ENCODE data around the gene UBXN6. TPM values are rescaled to one million over a fixed set of nuclear protein-coding genes. Genes with fewer than 3 reads are reported as not detected.

Gene UBXN6
- polyA plus RNA-seq, 2 of the 4 experiments (the other 2 are of a cell fraction): 23.0 to 31.6 TPM

- TF ChIP-seq REST (IDR thresholded peaks at IDR 0.05) (peak; percentile 100), RFX5 (IDR thresholded peaks at IDR 0.05) (0 out of 2 replicates have a peak, but pooled peaks have one; percentile 35), CEBPB (IDR thresholded peaks at IDR 0.05) (peak in 1 of 2 experiments; percentile 75; a peak in 3 of 4 replicates), JUN (IDR thresholded peaks at IDR 0.05) (peak in 1 of 2 experiments; percentile 51; a peak in 2 of 5 replicates), CTCF (IDR thresholded peaks at IDR 0.05) (no peak), BCL3 (IDR thresholded peaks at IDR 0.05) (0 out of 3 replicates have a peak, but pooled peaks have one; percentile 35), CHD2 (IDR thresholded peaks at IDR 0.05; ENCODE audit: low read length, partially characterized antibody) (peak; percentile 99)
These were observed 55.2 kb downstream of the UBXN6 start, which contains the start of gene CHAF1A (continued) for GRCh38 chr19:4402171-4403004.

GRCh38 chr19:4401769-4402170 is 55.8 kb downstream of the UBXN6 start:
- 8% methylated on average over 8 of the region's 8 CpGs for WGBS (ENCODE audit: missing lambda C conversion rate)
- CTCF ChIA-PET: interaction anchor here (1.0 to 3.0 kb wide), 7 partner anchors 15 to 49 kb away, joined by 3 to 51 read pairs (median 26); no protein-coding TSS in a partner anchor

More at GRCh38 chr19:4401769-4402170, 55.8 kb downstream of the UBXN6 start:
- ATAC-seq (no peak), FAIRE-seq (no peak), DNase-seq (ENCODE audit: low read depth in 1 of 2, low spot score in 1 of 2) (no peak)
- TF ChIP-seq SMC3 (IDR thresholded peaks at IDR 0.05): no peak
- no peak for TF ChIP-seq CHD4 (IDR thresholded peaks at IDR 0.05; ENCODE audit: borderline replicate concordance)
- TF ChIP-seq MAX (IDR thresholded peaks at IDR 0.05): no peak
- no peak for TF ChIP-seq FOSB (CRISPR knock-in tag; IDR thresholded peaks at IDR 0.05)
- TF ChIP-seq HES2 (IDR thresholded peaks at IDR 0.05): no peak
- TF ChIP-seq ESRRA (IDR thresholded peaks at IDR 0.05; ENCODE audit: borderline replicate concordance, low read length): no peak
- TF ChIP-seq HEYL (CRISPR knock-in tag; IDR thresholded peaks at IDR 0.05): no peak
- TF ChIP-seq PHF8 (IDR thresholded peaks at IDR 0.05; ENCODE audit: borderline replicate concordance, low read depth): no peak
- TF ChIP-seq ATOH8 (CRISPR knock-in tag; IDR thresholded peaks at IDR 0.05; ENCODE audit: low read depth): no peak
- no peak for TF ChIP-seq TP53 (CRISPR knock-in tag; IDR thresholded peaks at IDR 0.05)
- no peak for TF ChIP-seq KDM5A (IDR thresholded peaks at IDR 0.05)
- TF ChIP-seq RCOR1 (IDR thresholded peaks at IDR 0.05; ENCODE audit: low read depth, low read length): no peak
- TF ChIP-seq POLR2AphosphoS2 (conservative IDR thresholded peaks at IDR 0.05; ENCODE audit: low read length): no peak
- Histone ChIP-seq H3K4me1 (peaks cover 26% of the 10 kb centered on the region), H3K27ac (peak overlapping the region; percentile 65 to 68; a peak in 5 of 6 replicates), H3K4me3 (peak overlapping the region; percentile 47), H3K4me2 (peak overlapping the region; percentile 99), H3K9me3 (no peaks in the 10 kb centered on the region)
- POLR2A ChIA-PET: interaction anchor here (1.0 to 1.3 kb wide), 4 partner anchors 14 to 155 kb away, joined by 3 to 4 read pairs (median 4); partner anchors contain the start of genes MPND and YJU2
